Activated T-cell treated with anti-CD3 and anti-CD28 coated beads for 24 hours (primary cell): ENCODE measurements around the gene CD81.
"Not testable (repeated sequence)": the region's sequence is repeated elsewhere in the genome, so short reads cannot be mapped to it uniquely, and the experiment has no call there.

Experiments used
- DNase-seq: peaks from one replicate; pipeline ENCODE4 v3.0.0-alpha.2; 2020; ENCODE audit warnings: low read depth

The CD81 gene

GRCh38 chr11:2357246-2357645, 19.9 kb upstream of the CD81 start:
- no peak for DNase-seq

DNA sequence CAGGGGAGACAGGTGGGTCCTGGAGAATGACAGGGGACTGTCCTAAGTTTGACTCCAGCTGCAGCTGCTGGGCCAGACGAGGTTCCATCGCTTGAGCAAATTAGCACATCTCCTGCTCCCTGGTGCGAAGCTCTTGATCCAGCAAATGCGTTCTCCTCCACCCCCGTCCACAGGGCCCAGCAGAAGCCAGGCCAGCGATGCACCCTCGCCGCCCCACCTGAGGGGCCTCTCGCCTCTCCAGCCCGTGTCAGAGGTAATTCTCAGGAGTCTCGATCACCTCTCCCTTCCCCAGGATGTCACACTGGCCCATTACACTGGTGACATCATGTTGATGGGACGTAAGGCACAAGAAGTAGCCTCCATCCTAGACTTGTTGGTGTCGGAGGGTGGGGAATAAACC, 19.5 kb upstream of the CD81 start:
- not testable (repeated sequence) for DNase-seq

DNA sequence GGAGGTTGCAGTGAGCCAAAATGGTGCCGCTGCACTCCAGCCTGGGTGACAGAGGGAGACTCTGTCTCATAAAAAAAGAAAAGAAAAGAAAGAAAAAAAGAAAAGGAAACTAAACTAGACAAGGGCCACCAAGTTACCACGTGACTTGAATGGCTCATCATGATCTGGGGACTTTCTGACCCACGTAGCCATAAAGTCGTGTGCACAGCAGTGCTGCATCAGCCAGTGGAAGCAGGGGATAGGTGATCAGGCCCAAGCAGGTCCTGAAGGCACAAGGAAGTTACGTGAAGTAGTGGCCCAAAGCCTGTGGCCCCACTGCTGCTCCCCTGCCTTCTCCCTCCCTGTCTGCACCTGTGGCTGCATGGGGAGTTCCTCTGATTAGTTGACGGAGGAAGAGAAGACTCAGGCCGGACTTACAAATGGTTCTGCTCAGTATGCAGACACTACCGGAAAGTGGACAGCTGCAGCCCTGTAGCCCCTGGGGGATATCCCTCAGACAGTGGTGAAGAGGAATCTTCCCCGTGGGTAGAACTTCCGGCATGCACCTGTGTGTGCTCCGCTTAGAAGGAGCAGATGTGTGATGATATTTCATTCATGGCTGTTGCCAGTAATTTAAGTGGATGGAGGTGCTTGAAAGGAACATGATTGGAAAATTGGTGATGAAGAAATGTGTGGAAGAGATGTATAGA, 18.2 kb upstream of the CD81 start:
- no peak for DNase-seq

GRCh38 chr11:2359557-2359956, 17.6 kb upstream of the CD81 start:
- no peak for DNase-seq

GRCh38 chr11:2360081-2360642, 16.9 kb upstream of the CD81 start:
- DNase-seq = no peak

GRCh38 chr11:2361565-2361964, 15.5 kb upstream of the CD81 start:
- DNase-seq = no peak

GRCh38 chr11:2362414-2362813, 14.7 kb upstream of the CD81 start:
- DNase-seq = no peak

DNA sequence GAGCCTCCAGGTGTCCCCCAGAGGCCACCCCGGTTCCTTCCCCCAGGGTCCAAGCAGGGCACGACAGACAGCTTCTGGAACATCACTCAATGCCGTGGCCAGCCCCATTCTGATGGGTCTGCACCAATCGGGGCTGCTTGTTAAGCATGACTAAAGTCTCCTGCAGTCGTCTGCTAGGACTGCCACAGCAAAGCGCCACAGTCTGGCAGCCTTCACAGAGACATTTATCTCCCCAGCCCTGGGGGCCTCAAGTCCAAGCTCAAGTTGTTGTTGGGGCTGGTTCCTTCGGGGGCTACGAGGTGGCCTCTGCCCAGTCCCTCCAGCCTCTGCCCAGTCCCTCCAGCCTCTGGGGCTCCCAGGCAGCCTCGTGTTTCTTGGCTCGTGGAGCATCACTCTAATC, 14.0 kb upstream of the CD81 start:
- DNase-seq = no peak

GRCh38 chr11:2363577-2364370, 13.3 kb upstream of the CD81 start:
- no peak for DNase-seq

GRCh38 chr11:2364386-2364785, 12.7 kb upstream of the CD81 start:
- DNase-seq = not testable (repeated sequence)

DNA sequence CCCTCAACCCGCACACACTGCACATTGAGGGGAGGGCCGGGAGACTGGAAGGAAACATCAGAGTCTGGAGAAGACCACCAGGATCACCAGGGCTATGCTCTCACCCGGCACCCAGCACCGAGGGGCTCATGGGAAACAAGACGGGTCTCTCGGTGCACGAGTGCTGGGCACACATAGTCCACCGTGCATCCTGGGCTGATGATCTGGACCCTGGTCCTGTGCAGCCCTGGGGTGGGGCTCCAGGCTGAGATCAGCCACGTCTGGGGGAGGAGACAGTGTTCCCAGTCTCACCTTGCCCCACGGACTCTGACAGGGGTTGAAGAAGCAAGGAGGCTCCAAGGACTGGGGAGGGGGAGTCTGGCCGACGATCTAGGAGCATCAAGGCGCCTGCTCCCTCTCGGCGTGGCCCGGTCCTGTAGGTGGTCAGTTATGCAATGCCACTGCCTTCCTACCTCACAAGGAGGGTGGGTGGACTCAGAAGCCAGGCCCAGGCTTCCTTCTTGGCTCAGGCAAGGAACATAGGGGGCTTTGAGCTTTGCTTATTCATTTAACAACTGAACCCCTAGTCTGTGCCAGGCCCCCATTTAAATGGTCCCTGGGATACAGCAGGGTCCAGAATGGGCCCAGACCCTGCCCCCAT, 11.4 kb upstream of the CD81 start:
- DNase-seq = no peak

DNA sequence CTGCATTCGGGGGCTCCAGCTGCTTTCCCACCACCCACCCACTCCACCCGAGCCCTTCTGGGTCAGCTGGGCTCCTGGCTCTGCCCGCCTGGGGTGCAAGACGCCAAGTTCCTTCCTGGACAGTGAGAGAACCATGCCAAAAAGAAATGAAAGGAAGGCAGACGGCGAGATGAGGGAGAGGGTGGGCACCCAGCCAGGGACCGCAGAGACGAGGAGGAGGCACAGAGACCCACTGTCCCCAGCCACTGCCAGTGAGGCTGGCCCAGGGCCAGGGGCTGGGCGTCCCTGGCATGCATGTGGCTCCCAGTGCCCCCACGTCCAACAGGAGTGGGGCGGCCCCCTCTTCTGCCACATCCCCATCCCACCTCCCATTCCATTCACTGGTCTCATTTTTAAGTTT, 10.8 kb upstream of the CD81 start:
- no peak for DNase-seq

DNA sequence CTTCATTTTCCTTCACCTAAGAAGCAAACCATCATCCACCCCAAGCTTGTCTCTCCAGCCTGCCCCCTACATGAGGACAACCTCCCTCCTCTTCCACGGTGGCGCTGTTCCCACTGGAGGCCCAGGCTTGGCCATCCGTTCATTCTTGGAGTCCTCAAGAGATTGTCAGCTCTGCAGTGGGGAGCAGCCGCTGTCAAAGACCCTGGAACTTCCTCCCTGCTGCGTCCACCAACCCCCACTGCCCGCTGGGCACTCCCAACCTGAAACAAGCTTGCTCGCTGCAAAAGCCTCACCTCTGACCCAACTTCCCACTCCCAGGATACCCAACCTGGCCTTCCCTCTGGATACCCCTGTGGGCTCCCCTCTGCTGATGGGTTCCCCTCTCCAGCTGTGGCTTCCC, 10.4 kb upstream of the CD81 start:
- no peak for DNase-seq

DNA sequence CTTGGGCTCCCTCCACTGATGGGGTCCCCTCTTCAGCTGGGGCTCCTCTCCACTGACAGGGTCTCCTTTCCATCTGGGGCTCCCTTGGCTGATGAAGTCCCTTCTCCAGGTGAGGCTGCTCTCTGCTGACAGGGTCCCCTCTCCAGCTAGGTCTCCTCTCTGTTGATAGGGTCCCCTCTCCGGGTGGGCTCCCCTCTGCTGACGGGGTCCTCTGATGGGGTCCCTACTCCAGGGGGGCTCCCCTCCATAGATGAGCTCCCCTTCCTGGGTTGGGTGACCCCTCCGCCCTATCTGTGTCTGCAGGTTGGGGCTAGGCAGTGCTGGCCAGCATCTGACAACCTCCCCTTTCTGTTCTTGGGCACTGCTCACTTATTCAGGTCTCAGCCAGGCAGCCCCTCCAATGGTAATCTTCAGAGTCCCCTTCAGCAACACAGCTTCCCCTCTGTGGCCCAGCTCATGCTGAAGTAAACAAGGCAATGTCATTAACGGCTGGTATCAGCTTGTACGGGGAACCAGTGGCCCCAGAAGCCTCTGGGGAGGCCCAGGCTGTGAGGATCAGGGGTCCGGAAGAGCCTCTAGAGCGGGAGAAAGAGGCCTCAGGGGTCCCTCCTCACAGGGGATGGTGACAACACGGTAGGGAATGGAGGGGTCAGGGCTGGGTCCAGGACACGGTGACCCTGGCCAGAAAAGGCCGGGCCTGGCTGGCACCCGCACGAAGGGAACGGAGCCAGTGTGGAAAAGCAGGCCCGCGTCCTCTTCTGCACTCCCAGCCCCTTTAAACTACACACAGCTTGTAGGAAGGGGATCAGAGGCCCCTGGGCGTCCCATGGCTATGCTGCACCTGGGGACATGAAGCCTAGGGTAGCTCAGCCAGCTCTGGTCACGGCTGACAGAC, 9.6 kb upstream of the CD81 start:
- no peak for DNase-seq

GRCh38 chr11:2368178-2368850, 8.8 kb upstream of the CD81 start:
- DNase-seq = no peak

GRCh38 chr11:2368851-2369180, 8.3 kb upstream of the CD81 start:
- no peak for DNase-seq

- DNase-seq = no peak
Observed at GRCh38 chr11:2369320-2369719, 7.8 kb upstream of the CD81 start.

- no peak for DNase-seq
Observed at GRCh38 chr11:2369896-2370295, 7.2 kb upstream of the CD81 start.

GRCh38 chr11:2374456-2375201, 2.5 kb upstream of the CD81 start:
- DNase-seq = no peak

DNA sequence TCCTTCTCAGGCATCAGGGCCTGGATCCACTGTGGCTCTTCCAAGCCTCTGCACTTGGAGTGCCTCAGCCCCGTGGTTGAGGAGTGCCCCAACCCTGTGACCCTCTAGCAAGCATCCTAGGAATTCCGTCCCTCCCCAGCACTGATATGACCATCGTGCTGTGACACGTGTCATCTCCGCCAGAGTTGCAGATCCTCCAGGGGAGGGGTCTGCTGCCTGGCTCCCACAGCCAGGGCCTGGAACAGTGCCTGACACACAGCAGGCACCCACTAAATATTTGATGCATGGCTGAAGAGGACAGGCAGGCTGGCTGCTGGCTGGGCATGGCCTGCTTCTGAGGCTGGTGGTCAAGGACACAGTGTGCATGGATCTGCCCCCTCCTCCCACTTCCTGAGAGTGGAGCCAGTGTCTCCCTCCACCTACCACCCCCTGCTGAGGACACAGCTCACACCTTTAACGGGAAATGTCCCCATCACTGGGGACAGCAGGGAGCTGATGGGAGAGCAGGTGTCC, 1.7 kb upstream of the CD81 start:
- DNase-seq = no peak
